Right atrium auricular region (tissue), 2 donors: ENCODE results near the gene FOXP1. TPM values are rescaled to one million over a fixed set of nuclear protein-coding genes. Genes with fewer than 3 reads are reported as not detected.

Experiments used
- DNase-seq: peaks from one replicate; pipeline ENCODE4 v3.0.0-alpha.2; 2019; ENCODE audit warnings: low spot score
- H3K27ac ChIP-seq, 2 donors: fragments of 200-600 bp; sonication (generic); 1 replicate in 1 of 2; 2 replicates in 1 of 2; pipeline ENCODE4 v1.5.1; 2016 to 2019
- H3K27me3 ChIP-seq, 2 donors: fragments of 200-600 bp; sonication (generic); one replicate each; pipeline versions ENCODE4 v1.5.1 to v1.6.0; 2017 to 2019
- H3K36me3 ChIP-seq: fragments of 200-600 bp; sonication (generic); one replicate; pipeline ENCODE4 v1.5.1; 2016
- H3K4me1 ChIP-seq, 2 donors: fragments of 200-600 bp; sonication (generic); one replicate each; pipeline versions ENCODE4 v1.5.1 to v1.6.0; 2017 to 2019
- H3K4me3 ChIP-seq, 2 donors: fragments of 200-600 bp; sonication (generic); 1 replicate in 1 of 2; 2 replicates in 1 of 2; pipeline ENCODE4 v1.5.1; 2017 to 2019; ENCODE audit warnings: mild to moderate bottlenecking in 1 of 2, moderate library complexity in 1 of 2
- H3K9me3 ChIP-seq, 2 donors: fragments of 200-600 bp; sonication (generic); one replicate each; pipeline ENCODE4 v1.5.1; 2019
- CTCF ChIP-seq, 2 donors: fragments of 200-600 bp; sonication (generic); IDR thresholded peaks; one replicate each; pipeline ENCODE4 v1.5.1; 2019; ENCODE audit warnings: antibody characterized with exemption in 2 of 2
- total RNA-seq, 2 donors: library from RNA; depleted of rRNA; stranded (reverse); fragments of >200 nt; gene quantifications; one replicate each; pipeline ENCODE4 v1.1.0, GENCODE V29; 2016

The FOXP1 gene
- total RNA-seq, 2 donors from 2014 or later, result 39.2 to 59.0 TPM

GRCh38 chr3:71598292-71598691 lies 14.8 kb upstream of the FOXP1 start:
- TF ChIP-seq CTCF (IDR thresholded peaks at IDR 0.05), result no peak
- H3K27me3 ChIP-seq, result no peaks in the 10 kb centered on the region
- no peaks in the 10 kb centered on the region for H3K36me3 ChIP-seq
- no peak overlapping the region for H3K4me3 ChIP-seq
- no peak for DNase-seq
- H3K4me1 ChIP-seq, result no peaks in the 10 kb centered on the region
- no peaks in the 10 kb centered on the region for H3K9me3 ChIP-seq
- H3K27ac ChIP-seq, result no peak overlapping the region

- Histone ChIP-seq H3K4me1 (no peaks in the 10 kb centered on the region), H3K9me3 (no peaks in the 10 kb centered on the region)
Observed at GRCh38 chr3:71597286-71597685, 13.8 kb upstream of the FOXP1 start.

GRCh38 chr3:71593106-71593505 lies 9.6 kb upstream of the FOXP1 start:
- Histone ChIP-seq H3K36me3 (no peaks in the 10 kb centered on the region), H3K27me3 (no peaks in the 10 kb centered on the region), H3K27ac (no peak overlapping the region), H3K9me3 (no peaks in the 10 kb centered on the region), H3K4me3 (no peak overlapping the region), H3K4me1 (no peaks in the 10 kb centered on the region)
- no peak for TF ChIP-seq CTCF (IDR thresholded peaks at IDR 0.05)
- DNase-seq, result no peak

More at GRCh38 chr3:71597286-71597685, 13.8 kb upstream of the FOXP1 start:
- Histone ChIP-seq H3K4me3 (no peak overlapping the region), H3K36me3 (no peaks in the 10 kb centered on the region), H3K27ac (no peak overlapping the region), H3K27me3 (no peaks in the 10 kb centered on the region)
- TF ChIP-seq CTCF (IDR thresholded peaks at IDR 0.05), result no peak
- DNase-seq, result no peak

- Histone ChIP-seq H3K36me3 (no peaks in the 10 kb centered on the region), H3K27ac (no peak overlapping the region), H3K4me3 (no peak overlapping the region), H3K27me3 (no peaks in the 10 kb centered on the region), H3K4me1 (peaks cover 0 to 7% of the 10 kb centered on the region in 2 donors), H3K9me3 (no peaks in the 10 kb centered on the region)
- DNase-seq, result no peak
- no peak for TF ChIP-seq CTCF (IDR thresholded peaks at IDR 0.05)
Observed at GRCh38 chr3:71591101-71591500, 7.6 kb upstream of the FOXP1 start.

- Histone ChIP-seq H3K9me3 (no peaks in the 10 kb centered on the region), H3K27ac (no peak overlapping the region), H3K4me1 (peaks cover 0 to 20% of the 10 kb centered on the region in 2 donors), H3K4me3 (no peak overlapping the region), H3K36me3 (no peaks in the 10 kb centered on the region), H3K27me3 (no peaks in the 10 kb centered on the region)
- DNase-seq, result no peak
- TF ChIP-seq CTCF (IDR thresholded peaks at IDR 0.05), result no peak
Observed at GRCh38 chr3:71589132-71589531, 5.6 kb upstream of the FOXP1 start.

GRCh38 chr3:71587958-71588357 lies 4.4 kb upstream of the FOXP1 start:
- TF ChIP-seq CTCF (IDR thresholded peaks at IDR 0.05), result no peak
- Histone ChIP-seq H3K27me3 (no peaks in the 10 kb centered on the region), H3K27ac (no peak overlapping the region)

More at GRCh38 chr3:71587958-71588357, 4.4 kb upstream of the FOXP1 start:
- no peak for DNase-seq
- H3K4me1 ChIP-seq, result peaks cover 0 to 20% of the 10 kb centered on the region in 2 donors
- no peaks in the 10 kb centered on the region for H3K9me3 ChIP-seq
- H3K36me3 ChIP-seq, result no peaks in the 10 kb centered on the region
- no peak overlapping the region for H3K4me3 ChIP-seq
